Activated T-cell treated with anti-CD3 and anti-CD28 coated beads, Interleukin-2, amount 50 U/mL, for 24 hours (primary cell): ENCODE measurements around the gene SLIT1.

ENCODE experiments used
- DNase-seq: peaks from one replicate; pipeline ENCODE4 v3.0.0-alpha.2; 2020
- H3K27ac Mint-ChIP-seq: 2 replicates; pipeline ENCODE4 v1.8.0; 2020; ENCODE audit warnings: mild to moderate bottlenecking, mixed read lengths
- H3K27me3 Mint-ChIP-seq: 2 replicates; pipeline ENCODE4 v1.8.0; 2020; ENCODE audit warnings: mixed read lengths
- H3K36me3 Mint-ChIP-seq: 2 replicates; pipeline ENCODE4 v1.8.0; 2020; ENCODE audit warnings: low read depth, mixed read lengths
- H3K4me1 Mint-ChIP-seq: 2 replicates; pipeline ENCODE4 v1.8.0; 2020; ENCODE audit warnings: low read depth, mixed read lengths
- H3K4me3 Mint-ChIP-seq: 2 replicates; pipeline ENCODE4 v1.8.0; 2020; ENCODE audit warnings: mild to moderate bottlenecking, moderate library complexity, mixed read lengths
- H3K9me3 Mint-ChIP-seq: 2 replicates; pipeline ENCODE4 v1.8.0; 2020; ENCODE audit warnings: mixed read lengths

The SLIT1 gene

GRCh38 chr10:97048649-97049427 lies 136.9 kb downstream of the SLIT1 start:
- peaks cover 3% of the 10 kb centered on the region for H3K9me3 Mint-ChIP-seq
- peaks cover 8% of the 10 kb centered on the region for H3K4me1 Mint-ChIP-seq
- H3K27ac Mint-ChIP-seq: no peak overlapping the region
- no peak for DNase-seq
- H3K4me3 Mint-ChIP-seq: no peak overlapping the region
- H3K27me3 Mint-ChIP-seq: peaks cover 7% of the 10 kb centered on the region
- no peaks in the 10 kb centered on the region for H3K36me3 Mint-ChIP-seq

- Mint-ChIP-seq H3K9me3 (peaks cover 3% of the 10 kb centered on the region), H3K27ac (no peak overlapping the region), H3K36me3 (no peaks in the 10 kb centered on the region), H3K27me3 (peaks cover 7% of the 10 kb centered on the region), H3K4me1 (peaks cover 8% of the 10 kb centered on the region), H3K4me3 (no peak overlapping the region)
- no peak for DNase-seq
Measured at GRCh38 chr10:97047788-97048187, 138.0 kb downstream of the SLIT1 start.

- no peak overlapping the region for H3K4me3 Mint-ChIP-seq
- H3K27ac Mint-ChIP-seq: no peak overlapping the region
- no peaks in the 10 kb centered on the region for H3K36me3 Mint-ChIP-seq
- peaks cover 3% of the 10 kb centered on the region for H3K9me3 Mint-ChIP-seq
- peaks cover 8% of the 10 kb centered on the region for H3K4me1 Mint-ChIP-seq
- DNase-seq: no peak
- H3K27me3 Mint-ChIP-seq: peaks cover 7% of the 10 kb centered on the region
Measured at GRCh38 chr10:97047083-97047736, 138.5 kb downstream of the SLIT1 start.

GRCh38 chr10:97046456-97047082 lies 139.2 kb downstream of the SLIT1 start:
- Mint-ChIP-seq H3K27ac (no peak overlapping the region), H3K36me3 (no peaks in the 10 kb centered on the region), H3K9me3 (peaks cover 3% of the 10 kb centered on the region), H3K27me3 (peaks cover 7% of the 10 kb centered on the region), H3K4me3 (no peak overlapping the region), H3K4me1 (peaks cover 8% of the 10 kb centered on the region)
- no peak for DNase-seq

- Mint-ChIP-seq H3K4me3 (no peak overlapping the region), H3K27me3 (peaks cover 1% of the 10 kb centered on the region), H3K27ac (no peak overlapping the region), H3K9me3 (no peaks in the 10 kb centered on the region), H3K4me1 (no peaks in the 10 kb centered on the region), H3K36me3 (no peaks in the 10 kb centered on the region)
- no peak for DNase-seq
Measured at GRCh38 chr10:97043563-97043855, 142.2 kb downstream of the SLIT1 start.

- no peaks in the 10 kb centered on the region for H3K36me3 Mint-ChIP-seq
- H3K4me3 Mint-ChIP-seq: no peak overlapping the region
- no peak overlapping the region for H3K27ac Mint-ChIP-seq
- H3K9me3 Mint-ChIP-seq: no peaks in the 10 kb centered on the region
- peaks cover 4% of the 10 kb centered on the region for H3K4me1 Mint-ChIP-seq
- H3K27me3 Mint-ChIP-seq: no peaks in the 10 kb centered on the region
- no peak for DNase-seq
Measured at GRCh38 chr10:97042716-97043562, 142.8 kb downstream of the SLIT1 start.

- Mint-ChIP-seq H3K4me1 (peaks cover 7% of the 10 kb centered on the region), H3K27ac (no peak overlapping the region), H3K9me3 (no peaks in the 10 kb centered on the region), H3K36me3 (no peaks in the 10 kb centered on the region), H3K4me3 (no peak overlapping the region), H3K27me3 (no peaks in the 10 kb centered on the region)
- DNase-seq: no peak
Measured at GRCh38 chr10:97042081-97042480, 143.7 kb downstream of the SLIT1 start.

GRCh38 chr10:97040706-97041105 lies 145.1 kb downstream of the SLIT1 start:
- no peaks in the 10 kb centered on the region for H3K36me3 Mint-ChIP-seq
- no peaks in the 10 kb centered on the region for H3K9me3 Mint-ChIP-seq
- DNase-seq: no peak
- H3K27me3 Mint-ChIP-seq: no peaks in the 10 kb centered on the region
- peaks cover 8% of the 10 kb centered on the region for H3K4me1 Mint-ChIP-seq
- H3K27ac Mint-ChIP-seq: no peak overlapping the region
- H3K4me3 Mint-ChIP-seq: no peak overlapping the region

- peaks cover 3% of the 10 kb centered on the region for H3K27me3 Mint-ChIP-seq
- H3K9me3 Mint-ChIP-seq: no peaks in the 10 kb centered on the region
- no peak overlapping the region for H3K4me3 Mint-ChIP-seq
- no peaks in the 10 kb centered on the region for H3K36me3 Mint-ChIP-seq
- DNase-seq: no peak
- peaks cover 8% of the 10 kb centered on the region for H3K4me1 Mint-ChIP-seq
- no peak overlapping the region for H3K27ac Mint-ChIP-seq
Measured at GRCh38 chr10:97040248-97040584, 145.5 kb downstream of the SLIT1 start.

GRCh38 chr10:97039538-97040247 lies 146.1 kb downstream of the SLIT1 start:
- Mint-ChIP-seq H3K4me3 (no peak overlapping the region), H3K4me1 (peaks cover 8% of the 10 kb centered on the region), H3K9me3 (no peaks in the 10 kb centered on the region), H3K27me3 (peaks cover 4% of the 10 kb centered on the region), H3K27ac (no peak overlapping the region), H3K36me3 (no peaks in the 10 kb centered on the region)
- DNase-seq: no peak

- H3K9me3 Mint-ChIP-seq: no peaks in the 10 kb centered on the region
- H3K4me3 Mint-ChIP-seq: no peak overlapping the region
- H3K27me3 Mint-ChIP-seq: peaks cover 4% of the 10 kb centered on the region
- H3K4me1 Mint-ChIP-seq: peaks cover 8% of the 10 kb centered on the region
- H3K36me3 Mint-ChIP-seq: no peaks in the 10 kb centered on the region
- no peak for DNase-seq
- no peak overlapping the region for H3K27ac Mint-ChIP-seq
Measured at GRCh38 chr10:97038688-97039087, 147.1 kb downstream of the SLIT1 start.

GRCh38 chr10:97037365-97038361 lies 148.1 kb downstream of the SLIT1 start:
- peak; percentile 83 for DNase-seq
- Mint-ChIP-seq H3K9me3 (no peaks in the 10 kb centered on the region), H3K4me3 (peak overlapping the region; percentile 50), H3K4me1 (peaks cover 8% of the 10 kb centered on the region), H3K36me3 (no peaks in the 10 kb centered on the region), H3K27me3 (peaks cover 4% of the 10 kb centered on the region), H3K27ac (no peak overlapping the region)
